Smooth muscle cell of bladder (primary cell): ENCODE data around the gene SUPT6H. TPM values are rescaled to one million over a fixed set of nuclear protein-coding genes. Genes with fewer than 3 reads are reported as not detected.

Experiments used
- total RNA-seq: library from RNA; depleted of rRNA; stranded (reverse); fragments of >200 nt; gene quantifications from 2 replicates; pipeline ENCODE4 v1.2.3, GENCODE V29; 2014

The SUPT6H gene
- total RNA-seq = 42.8 and 52.9 TPM in 2 replicates

DNA sequence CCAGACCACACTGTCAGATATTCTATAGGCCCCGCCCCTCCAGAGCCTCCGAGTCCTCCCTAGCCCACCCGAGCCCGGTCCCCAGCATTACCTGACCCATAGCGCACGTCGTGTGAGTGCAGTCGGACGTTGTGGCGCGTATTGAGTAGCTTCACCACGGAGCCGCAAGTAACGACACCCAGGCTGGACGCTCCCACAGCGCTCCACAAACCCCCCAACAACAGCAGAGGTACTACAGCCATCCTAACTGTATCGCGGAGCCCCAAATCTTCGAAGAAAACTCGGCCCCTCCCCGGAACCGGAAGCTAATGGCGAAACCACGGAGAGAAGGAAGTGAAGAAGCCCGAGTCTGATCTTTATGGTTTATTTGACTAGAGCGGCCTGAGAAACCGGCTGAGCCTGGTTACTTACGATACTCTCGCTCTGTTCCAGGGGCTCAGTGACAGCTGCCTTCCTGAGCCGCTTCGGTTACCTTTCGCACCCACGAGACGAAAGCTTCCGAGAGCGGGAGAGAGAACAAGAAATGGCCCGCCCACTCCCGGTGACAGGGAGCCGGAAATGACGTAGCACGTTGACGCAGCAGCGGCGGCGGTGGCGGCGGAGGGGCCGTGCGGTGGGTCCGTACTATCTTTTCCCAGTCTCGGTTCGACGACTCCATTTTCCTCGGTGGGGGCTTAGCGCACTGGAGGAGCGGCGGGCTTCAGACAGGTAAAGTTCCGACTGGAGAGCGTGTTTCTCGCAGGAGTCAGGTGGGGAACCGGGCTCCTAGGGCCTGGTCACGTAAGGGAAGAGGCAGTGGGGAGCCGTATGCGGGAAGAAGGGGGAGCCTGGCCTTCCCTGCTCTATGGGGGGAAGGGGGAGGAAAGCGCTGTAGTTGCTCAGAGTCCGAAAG, at the start of gene SUPT6H, which contains the start of gene SDF2:
TSS of gene SUPT6H (plus strand) at position 571 of the 892 bp plus-strand sequence. CDS start 11,197 bp downstream, outside the sequence.
TSS of gene SDF2 (minus strand) at position 272 of the 892 bp plus-strand sequence. CDS start at position 242, 30 bp downstream.

GRCh38 chr17:28613931-28614381, 48.0 kb upstream of the SUPT6H start, which contains the start of gene RSKR:
Gene RSKR (minus strand): TSS chr17:28614185. CDS start chr17:28614161, 24 bp downstream.

DNA sequence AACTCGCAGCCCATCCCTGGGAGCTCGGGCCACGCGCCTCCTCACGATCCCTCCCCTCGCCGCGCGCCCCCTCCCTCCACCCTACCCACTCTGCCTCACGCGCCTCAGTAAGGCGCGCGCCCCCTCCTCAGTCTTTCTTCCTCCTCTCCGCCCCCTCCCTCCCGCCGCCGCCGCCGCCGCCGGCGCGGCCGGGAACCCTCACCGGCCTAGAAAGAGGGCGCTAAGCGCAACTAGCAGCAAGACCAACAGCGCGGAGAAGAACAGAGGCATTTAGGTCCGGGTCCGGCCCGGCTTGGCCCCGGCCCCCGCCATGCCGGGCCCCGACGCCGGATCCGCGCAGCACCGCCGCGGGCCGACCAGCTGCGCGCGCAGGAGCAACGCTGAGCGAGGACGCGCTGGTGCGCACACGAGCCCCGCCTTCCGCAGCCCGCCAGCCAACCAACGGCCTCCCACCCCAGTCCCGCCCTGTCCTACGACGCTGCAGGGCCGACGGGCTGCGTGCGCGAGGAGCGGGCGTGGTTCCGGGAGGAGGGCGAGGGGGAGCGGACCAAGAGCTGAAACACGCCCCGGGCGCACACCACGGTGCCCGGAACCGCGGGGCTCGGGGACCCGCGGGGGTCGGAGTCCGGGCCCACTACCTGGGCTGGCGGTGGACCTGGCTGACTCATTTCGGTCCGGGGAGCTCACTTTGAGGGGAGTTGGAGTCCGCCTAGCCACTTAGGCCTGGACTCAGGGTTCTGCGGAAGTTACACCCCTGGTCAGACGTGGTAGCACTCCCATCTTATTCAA, 17.0 kb upstream of the SUPT6H start, which contains the start of gene BLTP2:
TSS of gene BLTP2 (minus strand) at position 372 of the 789 bp plus-strand sequence. CDS start at position 270, 102 bp downstream.

GRCh38 chr17:28711723-28712031, 49.7 kb downstream of the SUPT6H start, which contains the start of gene PROCA1:
Gene PROCA1 (minus strand): TSS chr17:28711888. CDS start chr17:28711660, 228 bp downstream.

GRCh38 chr17:28717578-28718332, 55.8 kb downstream of the SUPT6H start, which contains the start of gene RAB34:
Gene RAB34 (minus strand): TSS chr17:28717868. CDS start chr17:28717266, 602 bp downstream.

DNA sequence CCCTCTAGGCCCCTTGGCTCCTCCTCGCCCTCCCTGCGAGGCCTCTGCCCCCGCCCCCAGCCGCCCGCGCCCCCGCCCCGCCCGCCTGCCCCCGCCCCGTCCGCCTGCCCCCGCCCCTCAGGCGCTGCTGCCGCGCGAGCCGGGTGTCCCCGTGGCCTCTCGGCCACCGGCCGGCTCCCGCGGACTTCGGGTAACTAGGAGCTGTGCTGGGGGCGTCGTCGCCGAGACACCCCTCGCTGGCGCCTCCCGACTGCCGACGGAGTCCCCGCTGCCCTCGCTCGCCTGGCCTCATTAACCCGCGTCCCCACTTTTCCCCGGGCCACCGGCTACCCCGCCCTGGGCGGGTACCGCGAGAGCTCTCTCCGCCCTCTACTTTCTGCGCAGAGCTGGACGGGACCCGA, 64.2 kb downstream of the SUPT6H start, which contains the start of gene TLCD1:
TSS of gene TLCD1 (minus strand) at position 8 of the 401 bp plus-strand sequence. CDS start 136 bp downstream, outside the sequence.

GRCh38 chr17:28728364-28729200, 66.6 kb downstream of the SUPT6H start, which contains the start of gene NEK8:
Gene NEK8 (plus strand): TSS chr17:28728788. CDS start chr17:28728814, 26 bp downstream.

GRCh38 chr17:28743243-28744103, 81.5 kb downstream of the SUPT6H start, which contains the start of gene TRAF4:
Gene TRAF4 (plus strand): TSS chr17:28744011. CDS start chr17:28744113, 102 bp downstream.

Other genes starting within 250 kb of the SUPT6H start
- not detected in 2 replicates for gene SLC13A2, start 188.6 kb upstream of the SUPT6H start, total RNA-seq
- gene FOXN1, start 155.9 kb upstream of the SUPT6H start, total RNA-seq = not detected in 2 replicates
- 24.7 and 33.0 TPM in 2 replicates for gene UNC119, start 109.6 kb upstream of the SUPT6H start, total RNA-seq
- 47.4 and 48.5 TPM in 2 replicates for gene PIGS, start 90.7 kb upstream of the SUPT6H start, total RNA-seq
- 121 and 159 TPM in 2 replicates for gene ALDOC, start 85.3 kb upstream of the SUPT6H start, total RNA-seq
- gene SPAG5, start 63.2 kb upstream of the SUPT6H start, total RNA-seq = 4.7 and 5.4 TPM in 2 replicates
- 4.4 and 4.6 TPM in 2 replicates for gene RSKR, start 48.0 kb upstream of the SUPT6H start, total RNA-seq
- gene BLTP2, start 17.0 kb upstream of the SUPT6H start, total RNA-seq = 123 and 171 TPM in 2 replicates
- 65.4 and 81.8 TPM in 2 replicates for gene SDF2, start 299 bp upstream of the SUPT6H start, total RNA-seq
- gene PROCA1, start 49.7 kb downstream of the SUPT6H start, total RNA-seq = 1.0 and 1.1 TPM in 2 replicates
- gene RAB34, start 55.7 kb downstream of the SUPT6H start, total RNA-seq = 190 and 212 TPM in 2 replicates
- gene RPL23A, start 57.8 kb downstream of the SUPT6H start, total RNA-seq = 979 and 1,044 TPM in 2 replicates
- gene TLCD1, start 64.0 kb downstream of the SUPT6H start, total RNA-seq = 4.3 and 7.5 TPM in 2 replicates
- 3.0 and 3.8 TPM in 2 replicates for gene NEK8, start 66.6 kb downstream of the SUPT6H start, total RNA-seq
- gene TRAF4, start 81.8 kb downstream of the SUPT6H start, total RNA-seq = 16.2 and 24.2 TPM in 2 replicates
- 1.4 and 3.0 TPM in 2 replicates for gene FAM222B, start 180.6 kb downstream of the SUPT6H start, total RNA-seq
- gene ERAL1, start 192.8 kb downstream of the SUPT6H start, total RNA-seq = 12.7 and 15.6 TPM in 2 replicates
- gene FLOT2, start 235.5 kb downstream of the SUPT6H start, total RNA-seq = 34.3 and 39.2 TPM in 2 replicates
- gene DHRS13, start 240.9 kb downstream of the SUPT6H start, total RNA-seq = 2.4 and 6.7 TPM in 2 replicates